ENCODE data around the gene CEACAM21.

DNA sequence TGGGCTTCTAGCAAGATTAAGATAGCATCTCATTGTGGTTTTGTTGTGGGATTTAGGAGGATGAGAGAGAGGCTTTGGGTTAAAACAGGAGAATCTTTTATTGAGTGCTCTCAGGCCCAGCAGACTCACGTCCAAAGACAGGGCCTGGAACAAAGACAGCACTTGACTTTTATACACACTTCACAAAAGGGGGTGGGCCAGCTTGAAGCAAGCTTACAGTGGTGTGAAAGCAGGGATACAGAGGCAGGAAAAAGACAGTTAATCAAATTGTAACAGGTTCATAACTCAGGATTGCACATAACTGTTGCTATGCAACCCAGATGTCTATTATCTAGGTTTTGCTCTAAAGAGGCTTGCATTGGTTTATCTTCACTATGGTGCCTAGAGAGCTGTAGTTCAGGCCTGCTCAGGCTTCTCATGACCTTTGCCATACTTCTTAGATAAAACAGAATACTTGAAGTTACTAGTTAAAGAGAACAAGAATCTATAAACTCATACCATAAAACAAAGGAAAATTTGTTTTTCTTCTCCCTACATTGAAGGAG is 42.2 kb upstream of the CEACAM21 start:
- TF ChIP-seq, protein P1, sequence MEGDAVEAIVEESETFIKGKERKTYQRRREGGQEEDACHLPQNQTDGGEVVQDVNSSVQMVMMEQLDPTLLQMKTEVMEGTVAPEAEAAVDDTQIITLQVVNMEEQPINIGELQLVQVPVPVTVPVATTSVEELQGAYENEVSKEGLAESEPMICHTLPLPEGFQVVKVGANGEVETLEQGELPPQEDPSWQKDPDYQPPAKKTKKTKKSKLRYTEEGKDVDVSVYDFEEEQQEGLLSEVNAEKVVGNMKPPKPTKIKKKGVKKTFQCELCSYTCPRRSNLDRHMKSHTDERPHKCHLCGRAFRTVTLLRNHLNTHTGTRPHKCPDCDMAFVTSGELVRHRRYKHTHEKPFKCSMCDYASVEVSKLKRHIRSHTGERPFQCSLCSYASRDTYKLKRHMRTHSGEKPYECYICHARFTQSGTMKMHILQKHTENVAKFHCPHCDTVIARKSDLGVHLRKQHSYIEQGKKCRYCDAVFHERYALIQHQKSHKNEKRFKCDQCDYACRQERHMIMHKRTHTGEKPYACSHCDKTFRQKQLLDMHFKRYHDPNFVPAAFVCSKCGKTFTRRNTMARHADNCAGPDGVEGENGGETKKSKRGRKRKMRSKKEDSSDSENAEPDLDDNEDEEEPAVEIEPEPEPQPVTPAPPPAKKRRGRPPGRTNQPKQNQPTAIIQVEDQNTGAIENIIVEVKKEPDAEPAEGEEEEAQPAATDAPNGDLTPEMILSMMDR (IDR thresholded peaks at IDR 0.05; ENCODE audit: low read length), result no peak
- TF ChIP-seq EZH2 (optimal IDR thresholded peaks at IDR 0.05; ENCODE audit: low read depth, low read length), result no peak
- no peak for TF ChIP-seq EZH2phosphoT487 (IDR thresholded peaks at IDR 0.05; ENCODE audit: low read length)
